ENCODE results near the gene CDC7.
"Not testable (repeated sequence)": the region's sequence is repeated elsewhere in the genome, so short reads cannot be mapped to it uniquely, and the experiment has no call there.

CDC7 gene

GRCh38 chr1:91510754-91511153 lies 10.1 kb downstream of the CDC7 start:
- DNase-seq (ENCODE audit: low read depth in 2 of 2) = no peak

- DNase-seq (ENCODE audit: low read depth in 2 of 2) = no peak
These were observed 10.7 kb downstream of the CDC7 start for GRCh38 chr1:91511386-91511785.

GRCh38 chr1:91513160-91513559 lies 12.5 kb downstream of the CDC7 start:
- no peak for DNase-seq (ENCODE audit: low read depth in 2 of 2)

GRCh38 chr1:91513706-91514105 lies 13.1 kb downstream of the CDC7 start:
- no peak for DNase-seq (ENCODE audit: low read depth in 2 of 2)

GRCh38 chr1:91515994-91516393 lies 15.3 kb downstream of the CDC7 start:
- DNase-seq (ENCODE audit: low read depth in 2 of 2) = no peak

GRCh38 chr1:91516605-91517004 lies 16.0 kb downstream of the CDC7 start:
- not testable (repeated sequence) for DNase-seq (ENCODE audit: low read depth in 2 of 2)

GRCh38 chr1:91519167-91519566 lies 18.5 kb downstream of the CDC7 start:
- DNase-seq (ENCODE audit: low read depth in 2 of 2) = not testable (repeated sequence)

GRCh38 chr1:91520942-91521507 lies 20.4 kb downstream of the CDC7 start:
- DNase-seq (ENCODE audit: low read depth in 2 of 2) = no peak

GRCh38 chr1:91523482-91523881 lies 22.8 kb downstream of the CDC7 start:
- no peak for DNase-seq (ENCODE audit: low read depth in 2 of 2)

GRCh38 chr1:91526496-91526895 lies 25.8 kb downstream of the CDC7 start:
- no peak for DNase-seq (ENCODE audit: low read depth in 2 of 2)

- DNase-seq (ENCODE audit: low read depth in 2 of 2) = no peak
These were observed 26.7 kb downstream of the CDC7 start for GRCh38 chr1:91527266-91527765.

GRCh38 chr1:91527781-91528180 lies 27.1 kb downstream of the CDC7 start:
- no peak for DNase-seq (ENCODE audit: low read depth in 2 of 2)

- no peak for DNase-seq (ENCODE audit: low read depth in 2 of 2)
These were observed 29.2 kb downstream of the CDC7 start for GRCh38 chr1:91529856-91530255.

- no peak for DNase-seq (ENCODE audit: low read depth in 2 of 2)
These were observed 32.8 kb downstream of the CDC7 start for GRCh38 chr1:91533361-91534024.

GRCh38 chr1:91535441-91535840 lies 34.8 kb downstream of the CDC7 start:
- DNase-seq (ENCODE audit: low read depth in 2 of 2) = no peak

- no peak for DNase-seq (ENCODE audit: low read depth in 2 of 2)
These were observed 36.8 kb downstream of the CDC7 start for GRCh38 chr1:91537281-91537986.

GRCh38 chr1:91537987-91538304 lies 37.3 kb downstream of the CDC7 start:
- no peak for DNase-seq (ENCODE audit: low read depth in 2 of 2)

- DNase-seq (ENCODE audit: low read depth in 2 of 2) = no peak
These were observed 40.3 kb downstream of the CDC7 start for GRCh38 chr1:91540910-91541309.

- no peak for DNase-seq (ENCODE audit: low read depth in 2 of 2)
These were observed 41.4 kb downstream of the CDC7 start for GRCh38 chr1:91541918-91542533.

- no peak for DNase-seq (ENCODE audit: low read depth in 2 of 2)
These were observed 45.1 kb downstream of the CDC7 start for GRCh38 chr1:91545506-91546300.

GRCh38 chr1:91546301-91546581 lies 45.6 kb downstream of the CDC7 start:
- DNase-seq (ENCODE audit: low read depth in 2 of 2) = no peak

- DNase-seq (ENCODE audit: low read depth in 2 of 2) = no peak
These were observed 46.2 kb downstream of the CDC7 start for GRCh38 chr1:91546876-91547275.
